Measurements from ENCODE around the gene ABRACL. TPM values are rescaled to one million over a fixed set of nuclear protein-coding genes. Genes with fewer than 3 reads are reported as not detected.

The ABRACL gene, protein sequence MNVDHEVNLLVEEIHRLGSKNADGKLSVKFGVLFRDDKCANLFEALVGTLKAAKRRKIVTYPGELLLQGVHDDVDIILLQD
- total RNA-seq, result 10 to 100 TPM in 1 of 9 donors, 1 to 10 TPM in 8; 3.2 to 26.3 (median 7.6) TPM
- polyA plus RNA-seq, result 10 to 100 TPM in 1 of 2 donors, 1 to 10 TPM in 1; 8.5 to 24.4 TPM
- long read RNA-seq, donor 1, result 0 reads
- long read RNA-seq, donor 2, partial matches to known transcripts, result 0 of 2 reads
- long read RNA-seq, donor 2, other reads (novel, unspliced or antisense), result 0 of 2 reads
- long read RNA-seq, donor 3, partial matches to known transcripts, result 0 of 2 reads
- long read RNA-seq, donor 3, other reads (novel, unspliced or antisense), result 1 of 2 reads

DNA sequence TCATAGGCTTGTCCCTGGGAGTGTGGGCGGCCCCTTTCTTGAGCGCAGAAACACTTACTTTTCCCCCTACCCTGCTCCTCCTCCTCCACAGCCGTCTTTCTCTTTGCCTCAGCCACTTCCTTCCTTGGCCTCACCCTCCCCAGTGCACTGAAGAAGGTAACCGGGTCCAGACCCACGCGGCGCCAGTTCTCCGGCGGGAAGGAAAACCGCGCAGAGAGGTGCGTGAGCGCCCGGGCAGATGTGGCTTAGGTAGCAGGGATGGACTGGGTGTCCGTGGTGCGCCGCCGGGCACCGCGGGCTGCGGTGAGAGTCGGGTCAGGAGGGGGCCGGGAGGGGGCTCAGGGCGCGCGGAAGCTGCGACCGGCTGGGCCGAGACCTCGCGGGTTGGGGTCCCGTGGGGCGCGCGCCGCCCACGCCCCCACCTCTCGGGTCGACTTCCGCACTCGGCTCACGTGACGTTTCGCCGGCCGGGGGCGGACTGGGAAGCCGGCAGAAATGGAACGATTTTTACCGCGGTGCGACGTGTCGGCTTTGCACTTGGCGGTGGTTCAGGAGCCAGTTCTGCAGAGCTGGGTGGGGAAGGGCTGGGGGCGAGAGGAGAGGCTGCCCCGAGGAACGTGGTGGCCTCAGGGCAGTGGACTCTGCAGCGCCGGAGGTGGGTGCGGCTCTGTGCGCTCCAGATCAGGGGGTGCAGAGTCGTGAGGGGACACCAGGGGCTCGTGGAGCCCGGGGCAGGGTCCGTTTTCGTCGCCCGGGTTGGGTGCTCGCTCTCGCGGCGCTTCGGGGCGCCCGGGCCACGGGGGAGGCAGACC lies at the start of gene ABRACL:
Gene ABRACL, plus strand, starts transcription at position 88 of the 812 bp plus-strand sequence. CDS start 5,416 bp downstream, outside the sequence.
- peak within 1 kb of the TSS; percentile 11 to 97 (median 88) for H3K27ac ChIP-seq
- no peaks in the 10 kb centered on the region for H3K36me3 ChIP-seq
- TF ChIP-seq POLR2A (IDR thresholded peaks at IDR 0.05), result no peak
- TF ChIP-seq, protein P1, sequence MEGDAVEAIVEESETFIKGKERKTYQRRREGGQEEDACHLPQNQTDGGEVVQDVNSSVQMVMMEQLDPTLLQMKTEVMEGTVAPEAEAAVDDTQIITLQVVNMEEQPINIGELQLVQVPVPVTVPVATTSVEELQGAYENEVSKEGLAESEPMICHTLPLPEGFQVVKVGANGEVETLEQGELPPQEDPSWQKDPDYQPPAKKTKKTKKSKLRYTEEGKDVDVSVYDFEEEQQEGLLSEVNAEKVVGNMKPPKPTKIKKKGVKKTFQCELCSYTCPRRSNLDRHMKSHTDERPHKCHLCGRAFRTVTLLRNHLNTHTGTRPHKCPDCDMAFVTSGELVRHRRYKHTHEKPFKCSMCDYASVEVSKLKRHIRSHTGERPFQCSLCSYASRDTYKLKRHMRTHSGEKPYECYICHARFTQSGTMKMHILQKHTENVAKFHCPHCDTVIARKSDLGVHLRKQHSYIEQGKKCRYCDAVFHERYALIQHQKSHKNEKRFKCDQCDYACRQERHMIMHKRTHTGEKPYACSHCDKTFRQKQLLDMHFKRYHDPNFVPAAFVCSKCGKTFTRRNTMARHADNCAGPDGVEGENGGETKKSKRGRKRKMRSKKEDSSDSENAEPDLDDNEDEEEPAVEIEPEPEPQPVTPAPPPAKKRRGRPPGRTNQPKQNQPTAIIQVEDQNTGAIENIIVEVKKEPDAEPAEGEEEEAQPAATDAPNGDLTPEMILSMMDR (IDR thresholded peaks at IDR 0.05), result no peak
- WGBS, 4 donors, result 0% methylated on average over 39 to 77 of the region's 77 CpGs
- H3K9me3 ChIP-seq, result no peaks in the 10 kb centered on the region
- peaks cover 0 to 46% (median 10%) of the 10 kb centered on the region in 12 donors for H3K4me1 ChIP-seq
- DNase-seq (peak; percentile 58 to 78 (median 66)), ATAC-seq (peak; percentile 47 to 79 (median 76))
- peak within 1 kb of the TSS; percentile 68 to 98 (median 93) for H3K4me3 ChIP-seq
- H3K27me3 ChIP-seq, result no peaks in the 10 kb centered on the region
- intact Hi-C loops (cut with DNase I), result loop anchor here in 1 of 10 donors (5.0 kb wide), 1 partner anchor 78 kb away; no protein-coding TSS in a partner anchor

DNA sequence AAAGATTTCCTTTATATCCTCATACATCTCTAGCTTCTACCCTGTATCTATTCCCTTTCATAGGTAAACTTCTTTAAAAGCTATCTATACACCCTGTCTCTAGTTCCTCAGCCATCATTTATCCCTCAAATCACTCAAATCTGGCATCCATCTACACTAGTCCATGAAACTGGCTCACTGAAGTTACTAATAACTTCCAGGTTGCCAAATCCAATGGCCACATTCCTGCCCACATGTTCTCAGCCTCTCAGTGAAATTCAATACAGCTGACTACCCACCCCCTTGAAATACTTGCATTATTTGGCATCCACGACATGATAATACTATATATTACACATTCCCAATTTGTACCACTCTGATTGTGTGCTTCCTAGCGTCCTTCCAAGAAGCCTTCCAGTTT lies 49.2 kb upstream of the ABRACL start:
- H3K4me3 ChIP-seq, result no peak overlapping the region
- no peaks in the 10 kb centered on the region for H3K27me3 ChIP-seq
- TF ChIP-seq, protein P1 (IDR thresholded peaks at IDR 0.05), result no peak
- TF ChIP-seq POLR2A (IDR thresholded peaks at IDR 0.05), result no peak
- intact Hi-C loops (cut with DNase I), result no loop called here
- H3K9me3 ChIP-seq, result no peaks in the 10 kb centered on the region
- H3K27ac ChIP-seq, result no peak overlapping the region
- peaks cover 0 to 59% (median 21%) of the 10 kb centered on the region in 12 donors for H3K4me1 ChIP-seq
- ATAC-seq (no peak), DNase-seq (no peak)
- 56 to 88% (median 83%) methylated on average over 2 of the region's 2 CpGs for WGBS, 4 donors
- H3K36me3 ChIP-seq, result no peaks in the 10 kb centered on the region

DNA sequence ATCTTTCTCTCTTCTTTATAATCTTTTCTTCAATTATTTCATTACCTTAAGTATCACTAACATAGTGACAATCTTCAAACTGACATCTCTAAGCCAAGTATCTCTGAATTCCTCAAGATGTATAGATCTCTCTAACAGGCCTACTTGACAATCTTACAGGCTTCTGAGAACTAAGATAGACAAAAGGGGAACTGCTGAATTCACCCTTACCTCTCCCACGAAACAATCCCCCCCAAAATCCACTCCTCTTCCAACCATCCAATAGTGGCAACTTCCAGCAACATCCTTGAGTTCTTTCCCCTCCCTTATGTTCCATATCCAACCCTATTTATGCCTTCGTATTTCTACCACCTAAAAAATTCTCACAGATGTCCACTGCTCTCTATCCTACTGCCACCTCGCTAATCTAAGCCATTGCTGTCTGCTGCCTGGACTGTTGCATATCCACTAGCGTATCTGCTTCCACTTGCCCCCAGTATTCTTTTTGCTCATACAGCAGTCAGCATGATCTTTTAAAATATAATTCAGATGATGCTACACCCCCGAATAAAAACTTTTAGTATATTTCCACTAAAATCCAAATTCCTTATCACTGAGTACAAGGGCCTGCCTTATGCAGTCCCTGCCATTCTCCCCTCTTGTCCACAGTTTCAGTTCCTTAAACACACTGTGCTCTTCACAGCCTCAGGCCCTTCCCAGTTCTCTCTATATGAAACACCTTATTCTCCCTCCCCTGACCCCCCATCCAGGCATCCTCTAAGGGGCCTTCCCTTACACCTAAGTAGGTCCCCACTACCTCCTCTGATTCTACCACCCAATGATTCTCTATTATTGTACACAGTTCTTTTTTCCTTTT lies 48.5 kb upstream of the ABRACL start:
- no peak for ATAC-seq
- DNase-seq, result no peak
- Histone ChIP-seq H3K9me3 (no peaks in the 10 kb centered on the region), H3K4me1 (peaks cover 0 to 62% (median 23%) of the 10 kb centered on the region in 12 donors), H3K27ac (no peak overlapping the region), H3K36me3 (no peaks in the 10 kb centered on the region), H3K27me3 (no peaks in the 10 kb centered on the region), H3K4me3 (no peak overlapping the region)
- WGBS, 4 donors, result 88 to 91% (median 90%) methylated on average over 5 of the region's 5 CpGs
- intact Hi-C loops (cut with DNase I), result loop anchor here in 4 of 10 donors (5.0 to 10.0 kb wide), 2 partner anchors 33 to 65 kb away; no protein-coding TSS in a partner anchor
- no peak for TF ChIP-seq POLR2A (IDR thresholded peaks at IDR 0.05)
- TF ChIP-seq, protein P1 (IDR thresholded peaks at IDR 0.05), result no peak
